H1 (cell line): Measurements from ENCODE around the gene PHRF1. TPM values are rescaled to one million over a fixed set of nuclear protein-coding genes. Genes with fewer than 3 reads are reported as not detected.

Source experiments
- CBX8 ChIP-seq: fragments of 300-800, 300-1000 bp; sonication (generic); IDR thresholded peaks from 2 replicates; pipeline ENCODE4 v1.7.1; 2016; ENCODE audit warnings: low read depth, low read length, borderline replicate concordance
- CHD2 ChIP-seq: IDR thresholded peaks from 2 replicates; pipeline ENCODE4 v1.6.1; 2012; ENCODE audit warnings: low read length, improper control_type of control experiment
- CHD7 ChIP-seq: fragments of 300-600 bp; sonication (generic); IDR thresholded peaks from 2 replicates; pipeline ENCODE4 v1.7.1; 2012; ENCODE audit warnings: low read length, moderate library complexity, mild to moderate bottlenecking, inconsistent platforms; ENCODE audit not compliant: insufficient replicate concordance
- FOSL1 ChIP-seq: IDR thresholded peaks from 2 replicates; pipeline ENCODE4 v1.6.1; 2011; ENCODE audit warnings: mild to moderate bottlenecking, low read depth, low read length, moderate library complexity; ENCODE audit not compliant: insufficient read depth
- HDAC2 ChIP-seq, 2 experiments: fragments of 300-600 bp in 1 of 2; sonication (generic) in 1 of 2; IDR thresholded peaks; 2 replicates each; pipeline ENCODE4 v1.6.1; 2011 to 2012; ENCODE audit warnings: low read depth in 2 of 2, low read length in 2 of 2, mild to moderate bottlenecking in 2 of 2, moderate library complexity in 2 of 2, borderline replicate concordance in 1 of 2, inconsistent platforms in 1 of 2
- RAD21 ChIP-seq, 2 experiments: IDR thresholded peaks in 1 of 2; conservative IDR thresholded peaks in 1 of 2; 2 replicates each; pipeline ENCODE4 v1.6.1; 2011; ENCODE audit warnings: low read depth in 2 of 2, low read length in 2 of 2, improper control_type of control experiment in 1 of 2, inconsistent platforms in 1 of 2, mild to moderate bottlenecking in 1 of 2, moderate library complexity in 1 of 2
- SIN3A ChIP-seq, 2 experiments: IDR thresholded peaks in 1 of 2; conservative IDR thresholded peaks in 1 of 2; 2 replicates each; pipeline ENCODE4 v1.6.1; 2011 to 2012; ENCODE audit warnings: low read length in 2 of 2, improper control_type of control experiment in 1 of 2, low read depth in 1 of 2, mild to moderate bottlenecking in 1 of 2
- TBP ChIP-seq: IDR thresholded peaks from 2 replicates; pipeline ENCODE4 v1.6.1; 2011; ENCODE audit warnings: low read depth, low read length, improper control_type of control experiment
- USF2 ChIP-seq: IDR thresholded peaks from 2 replicates; pipeline ENCODE4 v1.6.1; 2011; ENCODE audit warnings: low read length, improper control_type of control experiment
- YY1 ChIP-seq: IDR thresholded peaks from 2 replicates; pipeline ENCODE4 v1.6.1; 2011; ENCODE audit warnings: low read depth, mild to moderate bottlenecking, low read length
- polyA plus RNA-seq, 7 experiments: library from polyadenylated mRNA; depleted of rRNA in 3 of 7; stranded (reverse) in 5 of 7; unstranded in 2 of 7; fragments of >200 nt in 5 of 7; fragments of 200-250 nt in 2 of 7; gene quantifications; 1 replicate in 5 of 7; 2 replicates in 1 of 7; 4 replicates in 1 of 7; pipeline versions ENCODE4 v1.2.1 to v1.2.3, GENCODE V29; 2011 to 2013; ENCODE audit warnings: missing spikeins in 2 of 7, mixed read lengths in 2 of 7
- total RNA-seq: library from RNA; stranded (reverse); fragmentation: NEBNext Ultra II Directional; extraction: Animal tissue kit (Norgen Biotek cat#: 25700); gene quantifications from 2 replicates; pipeline ENCODE4 v1.2.1, GENCODE V29; 2021

The PHRF1 gene
- total and polyA plus RNA-seq, 2 of the 8 experiments (the other 6 are each of a cell fraction or from before 2014, with no cell fraction given), result 13.4 to 37.3 TPM

- TF ChIP-seq CHD7 (no peak), YY1 (no peak), USF2 (no peak), CBX8 (no peak), RAD21 (IDR thresholded peaks at IDR 0.05 in 1 of 2, conservative IDR thresholded peaks at IDR 0.05 in 1 of 2; ENCODE audit: low read depth in 2 of 2, low read length in 2 of 2) (no peak), CHD2 (no peak), TBP (no peak), FOSL1 (no peak), HDAC2 (IDR thresholded peaks at IDR 0.05; ENCODE audit: borderline replicate concordance in 1 of 2, low read depth in 2 of 2, low read length in 2 of 2) (no peak), SIN3A (conservative IDR thresholded peaks at IDR 0.05 in 1 of 2, IDR thresholded peaks at IDR 0.05 in 1 of 2; ENCODE audit: low read depth in 1 of 2, low read length in 2 of 2) (no peak)
These were observed 54.6 kb downstream of the PHRF1 start (continued) for GRCh38 chr11:630871-631270.
